Thyroid gland (tissue), 4 donors: ENCODE results near the gene KRTAP10-10. TPM values are rescaled to one million over a fixed set of nuclear protein-coding genes. Genes with fewer than 3 reads are reported as not detected.

Source experiments
- DNase-seq, 2 donors: peaks; one replicate each; pipeline ENCODE4 v3.0.0-alpha.2; 2019
- H3K27ac ChIP-seq, 3 donors: fragments of 200-600 bp; sonication (generic); 1 replicate in 2 of 3; 2 replicates in 1 of 3; pipeline ENCODE4 v1.5.1; 2016 to 2019; ENCODE audit warnings: mild to moderate bottlenecking in 1 of 3, moderate library complexity in 1 of 3
- H3K27me3 ChIP-seq: fragments of 200-600 bp; sonication (generic); one replicate; pipeline ENCODE4 v1.5.1; 2019
- H3K36me3 ChIP-seq, 2 donors: fragments of 200-600 bp; sonication (generic); one replicate each; pipeline ENCODE4 v1.5.1; 2016 to 2019
- H3K4me1 ChIP-seq, 2 donors: fragments of 200-600 bp; sonication (generic); one replicate each; pipeline ENCODE4 v1.5.1; 2017 to 2019
- H3K4me3 ChIP-seq, 3 donors: fragments of 200-600 bp; sonication (generic); replicated peaks in 1 of 3; 1 replicate in 2 of 3; 2 replicates in 1 of 3; pipeline ENCODE4 v1.5.1; 2016; ENCODE audit warnings: mild to moderate bottlenecking in 1 of 3
- H3K9me3 ChIP-seq: fragments of 200-600 bp; sonication (generic); one replicate; pipeline ENCODE4 v1.5.1; 2017
- POLR2A ChIP-seq, 2 donors: fragments of 450-650 bp; IDR thresholded peaks; one replicate each; pipeline ENCODE4 v1.6.1; 2017; ENCODE audit warnings: antibody characterized with exemption in 2 of 2, mild to moderate bottlenecking in 2 of 2, moderate library complexity in 1 of 2
- WGBS, 2 donors: methylation state at CpG; one replicate each; pipeline ENCODE4 v1.1.5; 2017; 5-methylcytosine and 5-hydroxymethylcytosine counted together
- intact Hi-C: fragments of 100-400 bp; cut with DNase I; formaldehyde crosslinking; loops from one replicate; pipeline ENCODE4 v1.15.1; 2023
- total RNA-seq, 4 donors: library from RNA; depleted of rRNA; stranded (reverse); fragments of >200 nt; gene quantifications; one replicate each; pipeline ENCODE4 v1.2.3, GENCODE V29; 2016
- TF ChIP-seq, protein P1 (sequence below), 6 experiments: fragments of 200-600 bp in 3 of 6; fragments of 450-650 bp in 3 of 6; sonication (generic) in 3 of 6; IDR thresholded peaks; one replicate each; pipeline ENCODE4 v1.5.1; 2016 to 2019; ENCODE audit warnings: antibody characterized with exemption in 6 of 6, mild to moderate bottlenecking in 2 of 6, inconsistent platforms in 1 of 6, moderate library complexity in 1 of 6

Gene KRTAP10-10
- total RNA-seq, 4 donors from 2014 or later, result not detected

DNA sequence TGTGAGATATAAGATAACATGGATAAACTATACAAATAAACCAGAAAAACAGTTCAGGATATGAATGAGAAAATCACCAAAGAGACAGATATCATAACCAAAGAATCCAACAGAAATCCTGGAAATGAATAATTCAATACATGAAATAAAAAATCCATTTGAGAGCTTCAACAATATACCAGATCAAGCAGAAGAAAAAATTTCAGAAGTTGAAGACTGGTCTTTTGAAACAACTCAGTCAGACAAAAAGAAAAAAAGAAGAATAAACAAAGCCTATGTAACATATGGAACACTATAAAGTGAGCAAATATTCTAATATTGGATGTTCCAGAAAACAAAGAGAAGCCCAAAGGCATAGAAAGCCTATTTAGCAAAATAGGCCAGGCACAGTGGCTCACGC, 34.8 kb downstream of the KRTAP10-10 start:
- 96 to 100% methylated on average over 1 of the region's 1 CpG for WGBS, 2 donors
- Histone ChIP-seq H3K36me3 (no peaks in the 10 kb centered on the region), H3K4me3 (no peak overlapping the region), H3K27me3 (no peaks in the 10 kb centered on the region), H3K9me3 (no peaks in the 10 kb centered on the region), H3K4me1 (no peaks in the 10 kb centered on the region), H3K27ac (no peak overlapping the region)
- DNase-seq, result no peak
- intact Hi-C loops, result no loop called here
- TF ChIP-seq POLR2A (IDR thresholded peaks at IDR 0.05), result no peak
- TF ChIP-seq, protein P1, sequence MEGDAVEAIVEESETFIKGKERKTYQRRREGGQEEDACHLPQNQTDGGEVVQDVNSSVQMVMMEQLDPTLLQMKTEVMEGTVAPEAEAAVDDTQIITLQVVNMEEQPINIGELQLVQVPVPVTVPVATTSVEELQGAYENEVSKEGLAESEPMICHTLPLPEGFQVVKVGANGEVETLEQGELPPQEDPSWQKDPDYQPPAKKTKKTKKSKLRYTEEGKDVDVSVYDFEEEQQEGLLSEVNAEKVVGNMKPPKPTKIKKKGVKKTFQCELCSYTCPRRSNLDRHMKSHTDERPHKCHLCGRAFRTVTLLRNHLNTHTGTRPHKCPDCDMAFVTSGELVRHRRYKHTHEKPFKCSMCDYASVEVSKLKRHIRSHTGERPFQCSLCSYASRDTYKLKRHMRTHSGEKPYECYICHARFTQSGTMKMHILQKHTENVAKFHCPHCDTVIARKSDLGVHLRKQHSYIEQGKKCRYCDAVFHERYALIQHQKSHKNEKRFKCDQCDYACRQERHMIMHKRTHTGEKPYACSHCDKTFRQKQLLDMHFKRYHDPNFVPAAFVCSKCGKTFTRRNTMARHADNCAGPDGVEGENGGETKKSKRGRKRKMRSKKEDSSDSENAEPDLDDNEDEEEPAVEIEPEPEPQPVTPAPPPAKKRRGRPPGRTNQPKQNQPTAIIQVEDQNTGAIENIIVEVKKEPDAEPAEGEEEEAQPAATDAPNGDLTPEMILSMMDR (IDR thresholded peaks at IDR 0.05), result no peak

DNA sequence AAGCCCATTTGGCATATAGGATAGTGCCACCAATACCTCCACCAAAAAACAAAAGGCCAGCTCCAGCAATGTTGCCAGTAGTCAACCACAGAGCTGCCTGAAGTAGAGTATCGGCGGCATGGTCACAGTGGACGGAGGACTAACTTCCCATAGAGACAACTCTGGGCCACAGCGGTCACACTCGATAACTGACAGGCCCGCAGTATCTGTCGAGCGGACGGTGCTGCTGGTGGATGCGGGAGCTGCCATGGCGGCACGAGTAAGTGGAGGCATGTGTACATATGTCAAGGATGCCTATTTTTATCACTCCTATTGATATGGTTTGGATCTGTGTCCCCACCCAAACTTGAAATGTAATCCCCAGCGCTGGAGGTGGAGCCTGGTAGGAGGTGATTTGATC, 40.7 kb downstream of the KRTAP10-10 start:
- no peak overlapping the region for H3K4me3 ChIP-seq
- no peaks in the 10 kb centered on the region for H3K4me1 ChIP-seq
- H3K27me3 ChIP-seq, result no peaks in the 10 kb centered on the region
- H3K27ac ChIP-seq, result no peak overlapping the region
- H3K9me3 ChIP-seq, result no peaks in the 10 kb centered on the region
- whole genome bisulfite sequencing, 2 donors, result 90 to 93% methylated on average over 13 of the region's 13 CpGs
- no peak for TF ChIP-seq POLR2A (IDR thresholded peaks at IDR 0.05)
- TF ChIP-seq, protein P1 (IDR thresholded peaks at IDR 0.05), result no peak
- DNase-seq, result no peak
- intact Hi-C loops, result no loop called here
- H3K36me3 ChIP-seq, result no peaks in the 10 kb centered on the region

DNA sequence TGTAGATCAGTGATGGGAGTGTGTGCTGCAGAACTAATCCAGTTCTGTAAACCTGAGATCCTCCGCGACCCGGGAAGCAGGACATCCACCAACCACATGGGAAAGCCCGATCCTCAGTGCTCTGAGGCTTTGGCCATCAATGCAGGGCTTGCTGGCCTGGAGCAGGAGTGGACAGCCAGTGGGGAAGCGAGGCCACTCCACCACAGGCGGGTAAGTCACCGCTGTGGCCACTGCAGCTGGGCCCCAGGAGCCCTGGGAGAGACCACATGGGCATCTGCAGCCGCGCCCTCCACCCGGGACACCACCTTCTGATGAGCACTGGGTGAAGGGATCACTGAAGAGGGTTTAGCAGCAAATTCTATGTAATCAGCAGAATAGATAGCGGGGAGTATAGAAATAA, 44.0 kb downstream of the KRTAP10-10 start:
- Histone ChIP-seq H3K4me1 (no peaks in the 10 kb centered on the region), H3K36me3 (no peaks in the 10 kb centered on the region), H3K4me3 (no peak overlapping the region), H3K27me3 (no peaks in the 10 kb centered on the region), H3K9me3 (no peaks in the 10 kb centered on the region), H3K27ac (no peak overlapping the region)
- no peak for DNase-seq
- no peak for TF ChIP-seq POLR2A (IDR thresholded peaks at IDR 0.05)
- TF ChIP-seq, protein P1 (IDR thresholded peaks at IDR 0.05), result no peak
- intact Hi-C loops, result no loop called here
- WGBS, 2 donors, result 66 to 80% methylated on average over 11 of the region's 11 CpGs

DNA sequence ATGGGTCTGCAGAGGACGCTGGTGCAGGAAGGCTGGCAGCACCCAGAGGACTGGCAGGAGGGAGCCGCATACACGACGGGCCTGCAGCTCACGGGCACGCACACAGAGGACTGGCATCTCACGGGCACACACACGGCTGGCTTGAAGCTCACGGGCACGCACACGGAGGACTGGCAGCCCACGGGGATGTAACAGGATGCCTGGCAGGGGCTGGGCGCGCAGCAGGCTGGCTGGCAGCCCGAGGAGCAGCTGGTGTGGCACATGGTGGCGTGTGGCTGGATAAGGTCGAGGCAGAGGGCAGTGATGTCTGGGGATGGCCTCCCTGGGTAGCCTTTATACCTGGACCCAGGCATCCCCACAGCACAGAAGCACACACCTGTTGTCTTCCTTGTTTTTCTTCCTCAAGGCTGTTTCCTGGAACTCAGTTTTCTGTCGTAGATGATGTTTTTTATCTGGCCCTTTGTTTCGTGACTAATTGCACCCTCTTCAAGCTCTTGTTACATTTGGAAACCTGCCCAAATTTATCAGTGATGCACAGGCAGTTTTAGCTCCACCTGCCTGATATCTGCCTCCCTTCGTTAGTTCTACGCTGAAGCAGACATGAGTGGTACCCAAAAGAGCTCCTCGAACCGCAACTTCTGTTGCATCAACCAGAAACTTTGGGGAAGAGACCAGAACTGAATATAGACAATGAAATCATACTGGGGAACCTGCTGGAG, 44.9 kb downstream of the KRTAP10-10 start, which contains the start of gene KRTAP12-1:
Gene KRTAP12-1 (minus strand): TSS at position 303 of the 719 bp plus-strand sequence. CDS start 40 bp downstream, at position 263.
- Histone ChIP-seq H3K9me3 (no peaks in the 10 kb centered on the region), H3K27ac (no peak within 1 kb of the TSS), H3K36me3 (no peaks in the 10 kb centered on the region), H3K4me3 (no peak within 1 kb of the TSS), H3K4me1 (no peaks in the 10 kb centered on the region), H3K27me3 (no peaks in the 10 kb centered on the region)
- no peak for DNase-seq
- intact Hi-C loops, result no loop called here
- TF ChIP-seq, protein P1 (IDR thresholded peaks at IDR 0.05), result no peak
- no peak for TF ChIP-seq POLR2A (IDR thresholded peaks at IDR 0.05)
- 84 to 92% methylated on average over 14 to 23 of the region's 23 CpGs for WGBS, 2 donors

DNA sequence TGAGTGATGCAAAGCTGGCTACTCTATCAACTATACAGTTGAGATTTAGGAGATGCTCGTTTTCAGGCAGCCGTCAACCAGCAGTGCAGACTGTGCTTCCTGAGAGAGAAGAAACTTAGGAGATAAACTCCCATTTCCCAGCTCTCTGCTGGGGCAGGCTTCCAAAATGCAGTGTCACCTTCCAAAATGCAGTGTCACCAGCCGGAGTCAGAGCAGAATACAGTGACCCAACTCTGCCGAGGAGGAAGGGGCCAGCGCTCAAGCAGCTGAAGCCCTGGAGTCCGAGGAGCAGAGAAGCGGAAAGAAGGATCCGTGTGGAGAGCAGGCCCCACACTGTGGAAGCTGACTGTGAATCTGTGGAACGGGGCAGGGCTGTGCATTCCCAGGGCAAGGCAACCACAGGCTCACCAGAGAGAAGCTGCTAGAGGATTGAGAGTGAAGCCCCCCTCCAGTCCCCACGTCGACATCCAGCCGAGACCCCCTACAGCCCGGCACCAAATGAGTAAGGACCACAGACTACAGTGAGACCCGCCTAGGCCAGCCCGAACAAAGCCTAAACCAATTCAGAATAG, 45.5 kb downstream of the KRTAP10-10 start:
- H3K4me3 ChIP-seq, result no peak overlapping the region
- no peaks in the 10 kb centered on the region for H3K27me3 ChIP-seq
- H3K27ac ChIP-seq, result no peak overlapping the region
- intact Hi-C loops, result no loop called here
- TF ChIP-seq POLR2A (IDR thresholded peaks at IDR 0.05), result no peak
- TF ChIP-seq, protein P1 (IDR thresholded peaks at IDR 0.05), result no peak
- 73 to 80% methylated on average over 14 to 15 of the region's 15 CpGs for WGBS, 2 donors
- no peaks in the 10 kb centered on the region for H3K9me3 ChIP-seq
- DNase-seq, result no peak
- H3K36me3 ChIP-seq, result no peaks in the 10 kb centered on the region
- no peaks in the 10 kb centered on the region for H3K4me1 ChIP-seq
